GM12865 (cell line): ENCODE results near the gene WDR87.

Experiments
- DNase-seq: peaks from one replicate; pipeline ENCODE4 v3.0.0; 2010; ENCODE audit warnings: low read depth
- H3K4me3 ChIP-seq: 2 replicates; pipeline ENCODE4 v1.5.1; 2011; ENCODE audit warnings: mild to moderate bottlenecking, low read depth, low read length, control low read depth
- CTCF ChIP-seq: IDR thresholded peaks from 2 replicates; pipeline ENCODE4 v1.5.1; 2011; ENCODE audit warnings: low read length, control low read depth, low read depth, inconsistent platforms; ENCODE audit not compliant: insufficient read depth; ENCODE audit errors: missing control alignments

The WDR87 gene

GRCh38 chr19:37950471-37951175 lies 44.2 kb upstream of the WDR87 start:
- DNase-seq: no peak
- TF ChIP-seq CTCF: no peak

GRCh38 chr19:37948362-37948761 lies 42.0 kb upstream of the WDR87 start:
- H3K4me3 ChIP-seq: no peak overlapping the region
- no peak for DNase-seq
- no peak for TF ChIP-seq CTCF

More at GRCh38 chr19:37950471-37951175, 44.2 kb upstream of the WDR87 start:
- H3K4me3 ChIP-seq: no peak overlapping the region

- TF ChIP-seq CTCF: no peak
Observed at GRCh38 chr19:37947778-37948177, 41.4 kb upstream of the WDR87 start.

GRCh38 chr19:37946132-37946531 lies 39.7 kb upstream of the WDR87 start:
- no peak for TF ChIP-seq CTCF
- no peak overlapping the region for H3K4me3 ChIP-seq
- DNase-seq: no peak

More at GRCh38 chr19:37947778-37948177, 41.4 kb upstream of the WDR87 start:
- DNase-seq: no peak
- no peak overlapping the region for H3K4me3 ChIP-seq

GRCh38 chr19:37943480-37943879 lies 37.1 kb upstream of the WDR87 start:
- no peak overlapping the region for H3K4me3 ChIP-seq
- DNase-seq: no peak
- TF ChIP-seq CTCF: no peak

- H3K4me3 ChIP-seq: no peak overlapping the region
- TF ChIP-seq CTCF: no peak
- no peak for DNase-seq
Observed at GRCh38 chr19:37942516-37942902, 36.1 kb upstream of the WDR87 start.

- no peak for TF ChIP-seq CTCF
- H3K4me3 ChIP-seq: no peak overlapping the region
- no peak for DNase-seq
Observed at GRCh38 chr19:37941782-37942515, 35.6 kb upstream of the WDR87 start.
